H1 (cell line): ENCODE measurements around the gene PPM1L. TPM values are rescaled to one million over a fixed set of nuclear protein-coding genes. Genes with fewer than 3 reads are reported as not detected.

ENCODE experiments used
- CTCF ChIA-PET: fragments of 300-600 bp; sonication (Branson Sonifier 250); formaldehyde crosslinking; loops from one replicate; lab custom pipeline; 2021; ENCODE audit not compliant: partially characterized antibody; lab: Charles Lee
- POLR2A ChIA-PET: fragments of 300-600 bp; sonication (Branson Sonifier 250); formaldehyde crosslinking; loops from one replicate; lab custom pipeline; 2021; ENCODE audit warnings: inconsistent platforms; ENCODE audit not compliant: partially characterized antibody; lab: Charles Lee
- DNase-seq, 2 experiments: peaks; one replicate each; pipeline versions ENCODE4 v3.0.0 to v3.0.0-alpha.2; 2010 to 2022; ENCODE audit warnings: low spot score in 2 of 2, low read depth in 1 of 2, mixed read lengths in 1 of 2
- FAIRE-seq: peaks from 2 replicates; lab custom pipeline; 2011; peaks lifted over from hg19 to GRCh38; lab: Jason Lieb, UNC
- H2AFZ ChIP-seq: 2 replicates; pipeline ENCODE4 v1.8.1; 2012; ENCODE audit warnings: low read length, inconsistent platforms
- H2AK5ac ChIP-seq: 2 replicates; pipeline ENCODE4 v1.6.1; 2013; ENCODE audit warnings: low read depth, low read length
- H2BK120ac ChIP-seq: replicated peaks from 2 replicates; pipeline ENCODE3; 2013; ENCODE audit warnings: low read depth, low read length, inconsistent platforms
- H2BK12ac ChIP-seq: 2 replicates; pipeline ENCODE4 v1.6.1; 2013; ENCODE audit warnings: low read depth, low read length
- H2BK15ac ChIP-seq: 2 replicates; pipeline ENCODE4 v1.6.1; 2013; ENCODE audit warnings: low read length
- H2BK20ac ChIP-seq: 2 replicates; pipeline ENCODE4 v1.6.1; 2013; ENCODE audit warnings: low read length
- H2BK5ac ChIP-seq: 2 replicates; pipeline ENCODE4 v1.6.1; 2013; ENCODE audit warnings: low read depth, low read length
- H3K14ac ChIP-seq: 2 replicates; pipeline ENCODE4 v1.6.1; 2013; ENCODE audit warnings: inconsistent platforms; ENCODE audit not compliant: insufficient read length
- H3K18ac ChIP-seq: 2 replicates; pipeline ENCODE4 v1.6.1; 2013; ENCODE audit warnings: low read length; ENCODE audit errors: extremely low read depth
- H3K23ac ChIP-seq: 2 replicates; pipeline ENCODE4 v1.6.1; 2013; ENCODE audit warnings: inconsistent platforms; ENCODE audit not compliant: insufficient read length
- H3K23me2 ChIP-seq: 2 replicates; pipeline ENCODE4 v1.6.1; 2013; ENCODE audit warnings: low read depth, low read length
- H3K27ac ChIP-seq: 2 replicates; pipeline ENCODE4 v1.6.1; 2011; ENCODE audit warnings: low read depth, low read length, inconsistent platforms
- H3K27me3 ChIP-seq, 4 experiments: replicated peaks in 1 of 4; 1 replicate in 1 of 4; 2 replicates in 3 of 4; pipeline versions ENCODE4 v1.6.1 to v1.8.1; 2011 to 2013; ENCODE audit warnings: low read length in 3 of 4, mild to moderate bottlenecking in 3 of 4, inconsistent platforms in 2 of 4, mixed read lengths in 2 of 4, moderate library complexity in 1 of 4; ENCODE audit not compliant: control insufficient read depth in 3 of 4, insufficient read depth in 3 of 4; ENCODE audit errors: extremely low read depth in 1 of 4
- H3K36me3 ChIP-seq, 4 experiments: 2 replicates each; pipeline versions ENCODE4 v1.6.1 to v1.8.1; 2011 to 2013; ENCODE audit warnings: mild to moderate bottlenecking in 4 of 4, low read length in 3 of 4, moderate library complexity in 2 of 4, control low read depth in 1 of 4, inconsistent platforms in 1 of 4; ENCODE audit not compliant: insufficient read depth in 4 of 4, control insufficient read depth in 2 of 4
- H3K4ac ChIP-seq: replicated peaks from 2 replicates; pipeline ENCODE3; 2013; ENCODE audit warnings: low read length, low read depth, mixed read lengths, inconsistent platforms; ENCODE audit not compliant: insufficient read length
- H3K4me1 ChIP-seq, 4 experiments: replicated peaks in 1 of 4; 1 replicate in 1 of 4; 2 replicates in 3 of 4; pipeline versions ENCODE4 v1.6.1 to v1.8.1; 2011 to 2013; ENCODE audit warnings: low read length in 3 of 4, inconsistent platforms in 2 of 4, mixed read lengths in 1 of 4; ENCODE audit not compliant: insufficient read depth in 4 of 4, control insufficient read depth in 3 of 4
- H3K4me2 ChIP-seq, 2 experiments: 2 replicates each; pipeline versions ENCODE4 v1.6.1 to v1.8.1; 2011 to 2013; ENCODE audit warnings: low read depth in 2 of 2, low read length in 2 of 2, control low read depth in 1 of 2, inconsistent platforms in 1 of 2, mild to moderate bottlenecking in 1 of 2; ENCODE audit not compliant: insufficient read depth in 1 of 2
- H3K4me3 ChIP-seq, 4 experiments: fragments of 200-600, 300-600 bp in 1 of 4; sonication (generic), shearing (Covaris generic), sonication (Bioruptor Twin) in 1 of 4; 2 replicates each; pipeline versions ENCODE4 v1.5.1 to v1.8.1; 2011 to 2016; ENCODE audit warnings: low read length in 4 of 4, low read depth in 3 of 4, control low read depth in 2 of 4, inconsistent platforms in 2 of 4, mild to moderate bottlenecking in 2 of 4, mixed read lengths in 1 of 4, moderate library complexity in 1 of 4; ENCODE audit not compliant: insufficient read depth in 2 of 4; ENCODE audit errors: extremely low read depth in 1 of 4
- H3K56ac ChIP-seq: replicated peaks from 2 replicates; pipeline ENCODE3; 2013; ENCODE audit warnings: low read depth, mild to moderate bottlenecking, mixed read lengths, low read length, inconsistent platforms; ENCODE audit not compliant: insufficient read length
- H3K79me1 ChIP-seq: 2 replicates; pipeline ENCODE4 v1.6.1; 2013; ENCODE audit warnings: low read depth, low read length, control low read depth
- H3K79me2 ChIP-seq, 2 experiments: 2 replicates each; pipeline versions ENCODE4 v1.6.1 to v1.8.1; 2012 to 2013; ENCODE audit warnings: low read length in 2 of 2, mild to moderate bottlenecking in 2 of 2, inconsistent platforms in 1 of 2; ENCODE audit not compliant: insufficient read depth in 2 of 2, control insufficient read depth in 1 of 2
- H3K9ac ChIP-seq, 4 experiments: replicated peaks in 1 of 4; 1 replicate in 1 of 4; 2 replicates in 3 of 4; pipeline versions ENCODE4 v1.6.1 to v1.8.1; 2011 to 2013; ENCODE audit warnings: low read depth in 3 of 4, low read length in 3 of 4, control low read depth in 2 of 4, mild to moderate bottlenecking in 2 of 4, moderate library complexity in 2 of 4, inconsistent platforms in 1 of 4; ENCODE audit errors: extremely low read depth in 1 of 4
- H3K9me3 ChIP-seq, 2 experiments: 2 replicates each; pipeline versions ENCODE4 v1.6.1 to v1.8.1; 2012 to 2013; ENCODE audit warnings: mild to moderate bottlenecking in 2 of 2, moderate library complexity in 2 of 2, control low read depth in 1 of 2, inconsistent platforms in 1 of 2, low read depth in 1 of 2, low read length in 1 of 2, mixed read lengths in 1 of 2; ENCODE audit not compliant: insufficient read depth in 2 of 2
- H4K20me1 ChIP-seq, 2 experiments: replicated peaks in 1 of 2; 2 replicates each; pipeline versions ENCODE3 to v1.8.1; 2011 to 2013; ENCODE audit warnings: inconsistent platforms in 2 of 2, low read length in 2 of 2, mild to moderate bottlenecking in 1 of 2; ENCODE audit not compliant: insufficient read depth in 2 of 2, control insufficient read depth in 1 of 2
- H4K5ac ChIP-seq: 2 replicates; pipeline ENCODE4 v1.6.1; 2013; ENCODE audit warnings: low read length, low read depth, mixed read lengths, inconsistent platforms; ENCODE audit not compliant: insufficient read length
- H4K8ac ChIP-seq: 2 replicates; pipeline ENCODE4 v1.8.0; 2013; ENCODE audit warnings: mild to moderate bottlenecking, moderate library complexity, low read length, inconsistent platforms; ENCODE audit not compliant: insufficient read depth; ENCODE audit errors: extremely low read depth
- H4K91ac ChIP-seq: replicated peaks from 2 replicates; pipeline ENCODE3; 2013; ENCODE audit warnings: low read length, mixed read lengths, inconsistent platforms; ENCODE audit not compliant: insufficient read length
- EZH2 ChIP-seq: fragments of 200-600 bp; sonication (generic); IDR thresholded peaks from 2 replicates; pipeline ENCODE4 v1.7.1; 2012; ENCODE audit warnings: low read depth, mild to moderate bottlenecking, moderate library complexity, low read length, inconsistent platforms; ENCODE audit not compliant: severe bottlenecking
- FOSL1 ChIP-seq: IDR thresholded peaks from 2 replicates; pipeline ENCODE4 v1.6.1; 2011; ENCODE audit warnings: mild to moderate bottlenecking, low read depth, low read length, moderate library complexity; ENCODE audit not compliant: insufficient read depth
- GABPA ChIP-seq: IDR thresholded peaks from 2 replicates; pipeline ENCODE4 v1.6.1; 2011; ENCODE audit warnings: mild to moderate bottlenecking, low read length, moderate library complexity, borderline replicate concordance; ENCODE audit not compliant: insufficient read depth
- KDM5A ChIP-seq: fragments of 200-600 bp; IDR thresholded peaks from 2 replicates; pipeline ENCODE4 v1.7.1; 2012; ENCODE audit warnings: mild to moderate bottlenecking, low read length, inconsistent platforms, mixed read lengths
- MAFK ChIP-seq: IDR thresholded peaks from 2 replicates; pipeline ENCODE4 v1.6.1; 2012; ENCODE audit warnings: low read depth, mild to moderate bottlenecking, improper control_type of control experiment, low read length
- POLR2A ChIP-seq, 2 experiments: IDR thresholded peaks; 1 replicate in 1 of 2; 2 replicates in 1 of 2; pipeline ENCODE4 v1.6.1; 2011; ENCODE audit warnings: low read depth in 2 of 2, low read length in 2 of 2, mild to moderate bottlenecking in 2 of 2; ENCODE audit errors: control extremely low read depth in 1 of 2
- POLR2AphosphoS5 ChIP-seq: IDR thresholded peaks from 2 replicates; pipeline ENCODE4 v1.6.1; 2011; ENCODE audit warnings: low read depth, low read length
- RXRA ChIP-seq: IDR thresholded peaks from 2 replicates; pipeline ENCODE4 v1.6.1; 2011; ENCODE audit warnings: low read depth, mild to moderate bottlenecking, low read length, moderate library complexity; ENCODE audit not compliant: insufficient read depth
- SRF ChIP-seq: IDR thresholded peaks from 2 replicates; pipeline ENCODE4 v1.6.1; 2011; ENCODE audit warnings: mild to moderate bottlenecking, low read depth, low read length, moderate library complexity
- TAF7 ChIP-seq: optimal IDR thresholded peaks from 2 replicates; pipeline ENCODE3; 2011; ENCODE audit warnings: low read depth, mild to moderate bottlenecking, inconsistent platforms, low read length, moderate library complexity, borderline replicate concordance
- USF2 ChIP-seq: IDR thresholded peaks from 2 replicates; pipeline ENCODE4 v1.6.1; 2011; ENCODE audit warnings: low read length, improper control_type of control experiment
- ZNF274 ChIP-seq: IDR thresholded peaks from 2 replicates; pipeline ENCODE4 v1.7.0; 2012; ENCODE audit warnings: low read length, borderline replicate concordance; ENCODE audit errors: extremely low read depth
- WGBS, 2 experiments: shearing (Covaris generic) in 1 of 2; methylation state at CpG; one replicate each; pipeline versions ENCODE4 v1.1.6 to v1.1.7; 2013 to 2015; ENCODE audit warnings: low lambda C conversion rate in 2 of 2, mixed read lengths in 2 of 2, inconsistent platforms in 1 of 2, low coverage in 1 of 2, missing lambda C conversion rate in 1 of 2; ENCODE audit not compliant: insufficient replicate concordance in 2 of 2, insufficient coverage in 1 of 2, insufficient read length in 1 of 2; ENCODE audit errors: extremely low coverage in 1 of 2, missing lambda C conversion rate in 1 of 2; 5-methylcytosine and 5-hydroxymethylcytosine counted together
- polyA plus RNA-seq, 7 experiments: library from polyadenylated mRNA; depleted of rRNA in 3 of 7; stranded (reverse) in 5 of 7; unstranded in 2 of 7; fragments of >200 nt in 5 of 7; fragments of 200-250 nt in 2 of 7; gene quantifications; 1 replicate in 5 of 7; 2 replicates in 1 of 7; 4 replicates in 1 of 7; pipeline versions ENCODE4 v1.2.1 to v1.2.3, GENCODE V29; 2011 to 2013; ENCODE audit warnings: missing spikeins in 2 of 7, mixed read lengths in 2 of 7
- total RNA-seq: library from RNA; stranded (reverse); fragmentation: NEBNext Ultra II Directional; extraction: Animal tissue kit (Norgen Biotek cat#: 25700); gene quantifications from 2 replicates; pipeline ENCODE4 v1.2.1, GENCODE V29; 2021

PPM1L gene
- total and polyA plus RNA-seq, 2 of the 8 experiments (the other 6 are each of a cell fraction or from before 2014, with no cell fraction given) = 2.8 to 18.1 TPM

GRCh38 chr3:160796813-160797164, 40.8 kb downstream of the PPM1L start:
- DNase-seq = no peak
- no peak overlapping the region for H3K23ac ChIP-seq
- H3K79me2 ChIP-seq = peaks cover 0 to 2% of the 10 kb centered on the region in 2 experiments; a peak in 2 of 4 replicates
- H2BK5ac ChIP-seq = no peak overlapping the region
- H3K36me3 ChIP-seq = no peaks in the 10 kb centered on the region
- no peak overlapping the region for H3K4ac ChIP-seq
- no peak overlapping the region for H2BK15ac ChIP-seq
- 95% methylated on average over 1 of the region's 1 CpG; no CpG with 5 or more reads in 1 of the 2 experiments for WGBS, 2 experiments
- H3K79me1 ChIP-seq = no peaks in the 10 kb centered on the region
- no peak overlapping the region for H2BK12ac ChIP-seq
- no peak overlapping the region for H3K4me2 ChIP-seq
- H3K18ac ChIP-seq = no peak overlapping the region
- ChIA-PET POLR2A (no interaction called here), CTCF (interaction anchor here (0.8 to 1.1 kb wide), 2 partner anchors 121 to 145 kb away, joined by 3 read pairs; no protein-coding TSS in a partner anchor)
- H2AFZ ChIP-seq = no peak overlapping the region
- no peak overlapping the region for H2AK5ac ChIP-seq
- TF ChIP-seq POLR2A (IDR thresholded peaks at IDR 0.05; ENCODE audit: control extremely low read depth in 1 of 2, low read depth in 2 of 2, low read length in 2 of 2) = no peak
- no peak for TF ChIP-seq SRF
- no peak for TF ChIP-seq TAF7
- TF ChIP-seq POLR2AphosphoS5 = no peak
- TF ChIP-seq FOSL1 = no peak
- TF ChIP-seq MAFK = no peak
- no peak for TF ChIP-seq RXRA
- no peak for TF ChIP-seq KDM5A
- no peak for TF ChIP-seq USF2
- TF ChIP-seq EZH2 = no peak
- TF ChIP-seq GABPA = no peak
- no peak for TF ChIP-seq ZNF274
- no peak overlapping the region for H4K8ac ChIP-seq
- H3K27ac ChIP-seq = no peak overlapping the region
- H2BK20ac ChIP-seq = no peak overlapping the region
- H3K23me2 ChIP-seq = no peaks in the 10 kb centered on the region
- H3K4me1 ChIP-seq = peaks cover 0 to 5% (median 0%) of the 10 kb centered on the region in 4 experiments; a peak in 1 of 7 replicates
- no peak overlapping the region for H4K5ac ChIP-seq
- H4K20me1 ChIP-seq = no peaks in the 10 kb centered on the region
- no peak overlapping the region for H3K14ac ChIP-seq
- H4K91ac ChIP-seq = no peak overlapping the region
- H3K27me3 ChIP-seq = no peaks in the 10 kb centered on the region
- no peak overlapping the region for H3K9ac ChIP-seq
- H3K9me3 ChIP-seq = no peaks in the 10 kb centered on the region; a peak in 1 of 4 replicates
- no peak overlapping the region for H3K56ac ChIP-seq
- no peak for FAIRE-seq
- H2BK120ac ChIP-seq = no peak overlapping the region
- H3K4me3 ChIP-seq = no peak overlapping the region
